Keratinocyte (primary cell): ENCODE data around the gene TMF1.

ENCODE experiments used
- CTCF ChIP-seq, 3 experiments: IDR thresholded peaks in 1 of 3; conservative IDR thresholded peaks in 1 of 3; optimal IDR thresholded peaks in 1 of 3; 2 replicates in 2 of 3; 3 replicates in 1 of 3; pipeline versions ENCODE3 to v1.5.1; 2011; ENCODE audit warnings: low read length in 3 of 3, mild to moderate bottlenecking in 3 of 3, moderate library complexity in 2 of 3, control low read depth in 1 of 3, inconsistent platforms in 1 of 3; ENCODE audit not compliant: insufficient read depth in 2 of 3; ENCODE audit errors: extremely low read depth in 1 of 3
- EZH2 ChIP-seq: IDR thresholded peaks from one replicate; pipeline ENCODE4 v1.6.1; 2012; ENCODE audit warnings: inconsistent platforms, mild to moderate bottlenecking, low read length, moderate library complexity

- TF ChIP-seq CTCF (optimal IDR thresholded peaks at IDR 0.05 in 1 of 3, IDR thresholded peaks at IDR 0.05 in 1 of 3, conservative IDR thresholded peaks at IDR 0.05 in 1 of 3; ENCODE audit: extremely low read depth in 1 of 3, insufficient read depth in 2 of 3, low read length in 3 of 3), result no peak
- TF ChIP-seq EZH2, result no peak
Measured at GRCh38 chr3:68999605-69000004, 52.5 kb downstream of the TMF1 start.
